WTC11 (cell line): ENCODE results near the gene NGDN. TPM values are rescaled to one million over a fixed set of nuclear protein-coding genes. Genes with fewer than 3 reads are reported as not detected.

Source experiments
- ATAC-seq: fragments of 200-7000 bp; cut with Tn5 transposase; 2 replicates; pipeline ENCODE4 v1.10.0; 2021; ENCODE audit warnings: mild to moderate bottlenecking, moderate library complexity
- Bru-seq: library from RNA; stranded (reverse); fragments of 400-500 nt; gene quantifications from one replicate; lab custom pipeline; 2021; lab: Mats Ljungman, UMichigan
- CTCF ChIA-PET: fragments of 300-600 bp; sonication (Branson Sonifier 250); formaldehyde crosslinking; loops from one replicate; lab custom pipeline; 2021; ENCODE audit warnings: antibody characterized with exemption; lab: Charles Lee
- POLR2A ChIA-PET: fragments of 350-600 bp; sonication (Branson Sonifier 250); formaldehyde crosslinking; loops from one replicate; lab custom pipeline; 2021; ENCODE audit warnings: antibody characterized with exemption; lab: Charles Lee
- DNase-seq: peaks from one replicate; pipeline ENCODE4 v3.0.0; 2021; ENCODE audit warnings: low spot score
- H3K27ac Mint-ChIP-seq: 2 replicates; pipeline ENCODE4 v1.8.0; 2021; ENCODE audit warnings: mixed read lengths
- H3K27me3 Mint-ChIP-seq: 2 replicates; pipeline ENCODE4 v1.8.0; 2021; ENCODE audit warnings: low read depth, mild to moderate bottlenecking, moderate library complexity, mixed read lengths
- H3K36me3 Mint-ChIP-seq: 2 replicates; pipeline ENCODE4 v1.8.0; 2021; ENCODE audit warnings: mixed read lengths
- H3K4me1 Mint-ChIP-seq: 2 replicates; pipeline ENCODE4 v1.8.0; 2022; ENCODE audit warnings: mixed read lengths
- H3K4me3 Mint-ChIP-seq: 2 replicates; pipeline ENCODE4 v1.8.0; 2021; ENCODE audit warnings: mild to moderate bottlenecking, moderate library complexity, mixed read lengths
- H3K9me3 Mint-ChIP-seq: 2 replicates; pipeline ENCODE4 v1.8.0; 2021; ENCODE audit warnings: mixed read lengths
- AFF4 ChIP-seq: sonication (generic); formaldehyde crosslinking; IDR thresholded peaks from 2 replicates; pipeline ENCODE4 v1.8.1; 2023; ENCODE audit warnings: mild to moderate bottlenecking, missing genetic modification reagents, borderline replicate concordance
- AR ChIP-seq: fragments of 250-450 bp; sonication (Bioruptor Pico); IDR thresholded peaks from 2 replicates; pipeline ENCODE4 v1.9.0; 2021; ENCODE audit warnings: mild to moderate bottlenecking
- ARID4B ChIP-seq: sonication (generic); formaldehyde crosslinking; IDR thresholded peaks from 2 replicates; pipeline ENCODE4 v1.8.0; 2023; ENCODE audit warnings: missing genetic modification reagents, mild to moderate bottlenecking, borderline replicate concordance
- CREM ChIP-seq: sonication (generic); formaldehyde crosslinking; IDR thresholded peaks from 2 replicates; pipeline ENCODE4 v1.8.1; 2022; ENCODE audit warnings: mild to moderate bottlenecking, missing genetic modification reagents, moderate library complexity
- CTCF ChIP-seq: fragments of 200-600 bp; IDR thresholded peaks from 2 replicates; pipeline ENCODE4 v1.8.0; 2022; ENCODE audit warnings: antibody characterized with exemption
- GABPB1 ChIP-seq: sonication (generic); formaldehyde crosslinking; IDR thresholded peaks from 2 replicates; pipeline ENCODE4 v1.8.1; 2023; ENCODE audit warnings: mild to moderate bottlenecking, missing genetic modification reagents
- GRHL2 ChIP-seq: fragments of 250-450 bp; sonication (Bioruptor Pico); IDR thresholded peaks from 2 replicates; pipeline ENCODE4 v1.8.0; 2022; ENCODE audit warnings: mild to moderate bottlenecking, moderate library complexity; ENCODE audit not compliant: insufficient replicate concordance, severe bottlenecking
- JUN ChIP-seq: sonication (generic); formaldehyde crosslinking; IDR thresholded peaks from 2 replicates; pipeline ENCODE4 v1.8.0; 2023; ENCODE audit warnings: mild to moderate bottlenecking, missing genetic modification reagents
- MAX ChIP-seq: sonication (generic); formaldehyde crosslinking; IDR thresholded peaks from 2 replicates; pipeline ENCODE4 v1.8.0; 2022; ENCODE audit warnings: mild to moderate bottlenecking, missing genetic modification reagents
- MYBL2 ChIP-seq: sonication (generic); formaldehyde crosslinking; IDR thresholded peaks from 2 replicates; pipeline ENCODE4 v1.8.1; 2023; ENCODE audit warnings: mild to moderate bottlenecking, moderate library complexity, missing genetic modification reagents
- NFATC4 ChIP-seq: fragments of 250-450 bp; sonication (Bioruptor Pico); IDR thresholded peaks from 2 replicates; pipeline ENCODE4 v1.9.0; 2021; ENCODE audit warnings: mild to moderate bottlenecking
- PREB ChIP-seq: sonication (generic); formaldehyde crosslinking; IDR thresholded peaks from 2 replicates; pipeline ENCODE4 v1.8.1; 2022; ENCODE audit warnings: mild to moderate bottlenecking, missing genetic modification reagents, moderate library complexity, borderline replicate concordance
- TEAD4 ChIP-seq: sonication (generic); formaldehyde crosslinking; IDR thresholded peaks from 2 replicates; pipeline ENCODE4 v1.8.0; 2022; ENCODE audit warnings: mild to moderate bottlenecking, missing genetic modification reagents
- USF1 ChIP-seq: sonication (generic); formaldehyde crosslinking; IDR thresholded peaks from 2 replicates; pipeline ENCODE4 v1.8.0; 2022; ENCODE audit warnings: mild to moderate bottlenecking, missing genetic modification reagents
- ZBTB43 ChIP-seq: sonication (generic); formaldehyde crosslinking; IDR thresholded peaks from 2 replicates; pipeline ENCODE4 v1.8.1; 2023; ENCODE audit warnings: mild to moderate bottlenecking, missing genetic modification reagents
- ZNF263 ChIP-seq: sonication (generic); formaldehyde crosslinking; IDR thresholded peaks from 2 replicates; pipeline ENCODE4 v1.8.1; 2022; ENCODE audit warnings: low read depth, mild to moderate bottlenecking, moderate library complexity, missing genetic modification reagents
- long read RNA-seq, 3 experiments: library from RNA in 1 of 3; library from capped mRNA in 1 of 3; library from polyadenylated mRNA in 1 of 3; unstranded in 2 of 3; stranded (forward) in 1 of 3; transcript quantifications; one replicate each; pipeline ENCODE4 v2.0.0, GENCODE V29; 2021
- total RNA-seq: library from RNA; stranded (reverse); gene quantifications from 3 replicates; pipeline ENCODE4 v1.2.3, GENCODE V29; 2021

The NGDN gene
- total RNA-seq: 37.4 to 45.5 TPM (median 43.3 TPM) in 3 replicates
- Bru-seq, nascent RNA: percentile 88 among the genes with signal in this experiment
- long read RNA-seq, experiment 1, transcript NGDN-202 (11 exons, 1,143 nt): major isoform, 135 of 155 reads
- long read RNA-seq, experiment 1, partial matches to known transcripts: 5 of 155 reads
- long read RNA-seq, experiment 1, other reads (novel, unspliced or antisense): 15 of 155 reads
- long read RNA-seq, experiment 2, transcript NGDN-202 (11 exons, 1,143 nt): major isoform, 6 of 51 reads
- long read RNA-seq, experiment 2, partial matches to known transcripts: 38 of 51 reads
- long read RNA-seq, experiment 2, other reads (novel, unspliced or antisense): 7 of 51 reads
- long read RNA-seq, experiment 3, transcript NGDN-202 (11 exons, 1,143 nt): major isoform, 265 of 331 reads
- long read RNA-seq, experiment 3, transcript NGDN-208 (3 exons, 803 nt): minor isoform, 9 of 331 reads
- long read RNA-seq, experiment 3, partial matches to known transcripts: 23 of 331 reads
- long read RNA-seq, experiment 3, other reads (novel, unspliced or antisense): 33 of 331 reads

- Mint-ChIP-seq H3K27ac (no peak within 1 kb of the TSS), H3K9me3 (no peaks in the 10 kb centered on the region), H3K4me3 (no peak within 1 kb of the TSS), H3K27me3 (peaks cover 30% of the 10 kb centered on the region), H3K36me3 (peaks cover 20% of the 10 kb centered on the region), H3K4me1 (peaks cover 8% of the 10 kb centered on the region)
- DNase-seq (peak; percentile 96), ATAC-seq (peak; percentile 98)
- ChIA-PET CTCF (interaction anchor here (0.6 to 1.2 kb wide), 7 partner anchors 9 to 109 kb away, joined by 3 to 8 read pairs (median 3); no protein-coding TSS in a partner anchor), POLR2A (no interaction called here)
- TF ChIP-seq CTCF (peak; percentile 66), MYBL2 (CRISPR knock-in tag) (0 out of 2 replicates have a peak, but pooled peaks have one; percentile 49), USF1 (0 out of 2 replicates have a peak, but pooled peaks have one; percentile 30), ZBTB43 (CRISPR knock-in tag) (no peak), ARID4B (CRISPR knock-in tag) (0 out of 2 replicates have a peak, but pooled peaks have one; percentile 29), NFATC4 (no peak), MAX (CRISPR knock-in tag) (peak; percentile 74), CREM (peak; percentile 93), ZNF263 (no peak), AR (CRISPR knock-in tag) (no peak), PREB (CRISPR knock-in tag) (0 out of 2 replicates have a peak, but pooled peaks have one; percentile 27), GRHL2 (CRISPR knock-in tag) (no peak), GABPB1 (peak; percentile 75), AFF4 (no peak), TEAD4 (CRISPR knock-in tag) (0 out of 2 replicates have a peak, but pooled peaks have one; percentile 15), JUN (CRISPR knock-in tag) (no peak)
These were observed at the start of gene NGDN for GRCh38 chr14:23469127-23469905. NGDN (plus strand) TSS chr14:23469703; CDS start chr14:23469716, 13 bp downstream.
